Neural progenitor cell (in vitro differentiated cells): ENCODE data around the gene CD55. TPM values are rescaled to one million over a fixed set of nuclear protein-coding genes. Genes with fewer than 3 reads are reported as not detected.

Experiments used
- DNase-seq: peaks from one replicate; pipeline ENCODE4 v3.0.0-alpha.2; 2016; ENCODE audit warnings: low spot score
- H2AFZ ChIP-seq: fragments of 200-600 bp; sonication (generic); replicated peaks from 2 replicates; pipeline ENCODE4 v1.6.1; 2016; ENCODE audit warnings: antibody characterized with exemption
- H3F3A ChIP-seq: fragments of 200-600 bp; sonication (generic); 2 replicates; pipeline ENCODE4 v1.6.1; 2016; ENCODE audit warnings: antibody characterized with exemption, low read depth
- H3K27ac ChIP-seq: fragments of 200-600 bp; sonication (generic); 2 replicates; pipeline ENCODE4 v1.5.1; 2016; ENCODE audit warnings: mild to moderate bottlenecking
- H3K27me3 ChIP-seq: fragments of 200-600 bp; sonication (generic); 2 replicates; pipeline ENCODE4 v1.6.1; 2016; ENCODE audit warnings: mild to moderate bottlenecking, moderate library complexity
- H3K36me3 ChIP-seq: fragments of 200-600 bp; sonication (generic); 2 replicates; pipeline ENCODE4 v1.5.1; 2016
- H3K4me1 ChIP-seq: fragments of 200-600 bp; sonication (generic); 2 replicates; pipeline ENCODE4 v1.6.1; 2016; ENCODE audit warnings: mixed run types
- H3K4me2 ChIP-seq: fragments of 200-600 bp; sonication (generic); 2 replicates; pipeline ENCODE4 v1.6.1; 2016
- H3K4me3 ChIP-seq: fragments of 200-600 bp; sonication (generic); 2 replicates; pipeline ENCODE4 v1.5.1; 2016
- H3K79me2 ChIP-seq: fragments of 200-600 bp; sonication (generic); 2 replicates; pipeline ENCODE4 v1.6.1; 2016; ENCODE audit warnings: low read depth
- H3K9ac ChIP-seq: fragments of 200-600 bp; sonication (generic); 2 replicates; pipeline ENCODE4 v1.6.1; 2016
- H3K9me3 ChIP-seq: fragments of 200-600 bp; sonication (generic); 2 replicates; pipeline ENCODE4 v1.5.1; 2016; ENCODE audit warnings: low read depth
- H4K20me1 ChIP-seq: fragments of 200-600 bp; sonication (generic); 2 replicates; pipeline ENCODE4 v1.6.1; 2016; ENCODE audit warnings: low read depth
- H3K27ac Mint-ChIP-seq: 3 replicates; pipeline ENCODE4 v1.8.0; 2021; ENCODE audit warnings: mixed read lengths
- H3K27me3 Mint-ChIP-seq: 2 replicates; pipeline ENCODE4 v1.8.0; 2022; ENCODE audit warnings: low read depth, mild to moderate bottlenecking, inconsistent platforms, moderate library complexity, mixed read lengths; ENCODE audit not compliant: insufficient read depth
- H3K36me3 Mint-ChIP-seq: 3 replicates; pipeline ENCODE4 v1.8.0; 2021; ENCODE audit warnings: mixed read lengths
- H3K4me1 Mint-ChIP-seq: 3 replicates; pipeline ENCODE4 v1.8.0; 2021; ENCODE audit warnings: mixed read lengths
- H3K4me3 Mint-ChIP-seq: 3 replicates; pipeline ENCODE4 v1.8.0; 2021; ENCODE audit warnings: mild to moderate bottlenecking, moderate library complexity, mixed read lengths
- H3K9me3 Mint-ChIP-seq: 3 replicates; pipeline ENCODE4 v1.8.0; 2020; ENCODE audit warnings: mixed read lengths
- CTCF ChIP-seq: fragments of 200-600 bp; sonication (generic); IDR thresholded peaks from 2 replicates; pipeline ENCODE4 v1.5.1; 2017; ENCODE audit warnings: antibody characterized with exemption, mild to moderate bottlenecking
- EZH2 ChIP-seq: fragments of 200-600 bp; sonication (generic); IDR thresholded peaks from 2 replicates; pipeline ENCODE4 v1.6.1; 2017; ENCODE audit warnings: antibody characterized with exemption, mild to moderate bottlenecking, moderate library complexity
- EZH2phosphoT487 ChIP-seq: fragments of 200-600 bp; sonication (generic); IDR thresholded peaks from 2 replicates; pipeline ENCODE4 v1.6.1; 2017; ENCODE audit warnings: antibody characterized with exemption
- total RNA-seq: library from RNA; depleted of rRNA; stranded (reverse); fragments of >200 nt; gene quantifications from 2 replicates; pipeline ENCODE4 v1.2.3, GENCODE V29; 2015; ENCODE audit warnings: low replicate concordance

CD55 gene
- total RNA-seq, 1 donor from 2014 or later, result 11.5 TPM

- H3K4me3 ChIP-seq, result no peak overlapping the region
- DNase-seq, result no peak
- no peaks in the 10 kb centered on the region for H3F3A ChIP-seq
- Mint-ChIP-seq H3K4me3 (no peak overlapping the region), H3K27me3 (no peaks in the 10 kb centered on the region), H3K36me3 (no peaks in the 10 kb centered on the region), H3K4me1 (peaks cover 2% of the 10 kb centered on the region), H3K9me3 (no peaks in the 10 kb centered on the region), H3K27ac (no peak overlapping the region)
- no peaks in the 10 kb centered on the region for H3K9me3 ChIP-seq
- H3K79me2 ChIP-seq, result no peaks in the 10 kb centered on the region
- no peaks in the 10 kb centered on the region for H3K27me3 ChIP-seq
- no peak overlapping the region for H3K27ac ChIP-seq
- peak overlapping the region; percentile 63 for H2AFZ ChIP-seq
- TF ChIP-seq EZH2phosphoT487, result no peak
- no peak for TF ChIP-seq CTCF
- TF ChIP-seq EZH2, result no peak
- no peak overlapping the region for H3K9ac ChIP-seq
- no peaks in the 10 kb centered on the region for H4K20me1 ChIP-seq
- no peaks in the 10 kb centered on the region for H3K36me3 ChIP-seq
- no peak overlapping the region for H3K4me2 ChIP-seq
- no peaks in the 10 kb centered on the region for H3K4me1 ChIP-seq
These were observed 76.0 kb downstream of the CD55 start for GRCh38 chr1:207397525-207397926.

GRCh38 chr1:207398986-207399385 lies 77.5 kb downstream of the CD55 start:
- Histone ChIP-seq H3K36me3 (no peaks in the 10 kb centered on the region), H3K4me1 (no peaks in the 10 kb centered on the region), H3K9ac (no peak overlapping the region), H3K79me2 (no peaks in the 10 kb centered on the region), H3F3A (no peaks in the 10 kb centered on the region), H3K4me2 (no peak overlapping the region), H3K27ac (no peak overlapping the region), H3K4me3 (no peak overlapping the region), H3K27me3 (no peaks in the 10 kb centered on the region), H3K9me3 (no peaks in the 10 kb centered on the region), H4K20me1 (no peaks in the 10 kb centered on the region), H2AFZ (no peak overlapping the region)
- TF ChIP-seq EZH2 (no peak), EZH2phosphoT487 (no peak), CTCF (no peak)
- H3K9me3 Mint-ChIP-seq, result no peaks in the 10 kb centered on the region
- peaks cover 2% of the 10 kb centered on the region for H3K4me1 Mint-ChIP-seq
- no peaks in the 10 kb centered on the region for H3K27me3 Mint-ChIP-seq
- H3K36me3 Mint-ChIP-seq, result no peaks in the 10 kb centered on the region
- no peak overlapping the region for H3K4me3 Mint-ChIP-seq
- H3K27ac Mint-ChIP-seq, result no peak overlapping the region
- no peak for DNase-seq

- Histone ChIP-seq H3K79me2 (no peaks in the 10 kb centered on the region), H3K4me3 (no peak overlapping the region), H3K4me2 (no peak overlapping the region), H3K9ac (no peak overlapping the region), H3K27me3 (no peaks in the 10 kb centered on the region), H4K20me1 (no peaks in the 10 kb centered on the region), H3K27ac (no peak overlapping the region), H3K9me3 (no peaks in the 10 kb centered on the region), H3K4me1 (no peaks in the 10 kb centered on the region), H2AFZ (no peak overlapping the region), H3F3A (no peaks in the 10 kb centered on the region), H3K36me3 (no peaks in the 10 kb centered on the region)
- no peak overlapping the region for H3K27ac Mint-ChIP-seq
- no peaks in the 10 kb centered on the region for H3K27me3 Mint-ChIP-seq
- no peak overlapping the region for H3K4me3 Mint-ChIP-seq
- no peaks in the 10 kb centered on the region for H3K4me1 Mint-ChIP-seq
- DNase-seq, result no peak
- no peaks in the 10 kb centered on the region for H3K36me3 Mint-ChIP-seq
- TF ChIP-seq EZH2 (no peak), CTCF (peak; percentile 18)
- H3K9me3 Mint-ChIP-seq, result no peaks in the 10 kb centered on the region
These were observed 80.1 kb downstream of the CD55 start for GRCh38 chr1:207401578-207401977.

GRCh38 chr1:207402744-207403143 lies 81.3 kb downstream of the CD55 start:
- Histone ChIP-seq H3K4me1 (no peaks in the 10 kb centered on the region), H3K9me3 (no peaks in the 10 kb centered on the region), H3K27ac (no peak overlapping the region), H3K4me3 (no peak overlapping the region), H2AFZ (peak overlapping the region; percentile 17), H3K4me2 (no peak overlapping the region), H3K27me3 (no peaks in the 10 kb centered on the region), H3K36me3 (no peaks in the 10 kb centered on the region), H4K20me1 (no peaks in the 10 kb centered on the region), H3K79me2 (no peaks in the 10 kb centered on the region), H3K9ac (no peak overlapping the region), H3F3A (no peaks in the 10 kb centered on the region)
- Mint-ChIP-seq H3K36me3 (no peaks in the 10 kb centered on the region), H3K27me3 (no peaks in the 10 kb centered on the region), H3K4me3 (no peak overlapping the region), H3K27ac (no peak overlapping the region), H3K4me1 (no peaks in the 10 kb centered on the region), H3K9me3 (no peaks in the 10 kb centered on the region)
- DNase-seq, result no peak
- no peak for TF ChIP-seq EZH2
- TF ChIP-seq CTCF, result no peak
- no peak for TF ChIP-seq EZH2phosphoT487
